ENCODE results near the gene RTN4RL1.
"Not testable (repeated sequence)": the region's sequence is repeated elsewhere in the genome, so short reads cannot be mapped to it uniquely, and the experiment has no call there.

Gene RTN4RL1

GRCh38 chr17:1997927-1998742, 27.0 kb downstream of the RTN4RL1 start:
- no peak for DNase-seq

DNA sequence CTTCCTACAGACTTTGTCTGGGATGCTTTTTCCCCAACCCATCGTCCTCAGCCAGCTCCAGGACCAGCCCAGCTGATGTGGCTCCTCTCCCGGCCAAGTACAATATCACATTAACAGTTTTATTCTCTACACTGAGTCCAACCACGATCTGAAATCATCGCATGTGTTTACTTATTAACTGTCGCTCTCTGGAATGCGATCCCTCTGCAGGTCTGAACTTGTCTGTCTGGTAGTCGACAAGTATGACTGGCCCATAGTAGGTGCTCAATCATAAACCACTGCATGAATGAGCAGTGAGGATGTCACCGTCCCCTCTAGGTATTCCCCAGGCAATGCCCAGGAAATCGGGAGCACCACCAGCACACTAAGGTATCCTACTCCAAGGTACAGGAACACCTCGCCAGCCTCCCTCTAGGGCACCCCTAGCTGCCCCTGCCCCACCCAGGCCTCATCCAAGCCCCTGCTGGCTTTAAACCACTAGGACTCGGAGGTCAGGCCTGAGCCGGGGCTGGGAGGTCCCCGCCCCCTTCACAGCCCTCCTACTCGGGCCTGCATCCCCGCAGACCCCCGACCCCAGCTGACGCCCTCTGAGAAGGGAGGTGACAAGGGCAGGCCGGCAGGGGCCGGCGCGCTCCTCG, 27.7 kb downstream of the RTN4RL1 start:
- no peak for DNase-seq

DNA sequence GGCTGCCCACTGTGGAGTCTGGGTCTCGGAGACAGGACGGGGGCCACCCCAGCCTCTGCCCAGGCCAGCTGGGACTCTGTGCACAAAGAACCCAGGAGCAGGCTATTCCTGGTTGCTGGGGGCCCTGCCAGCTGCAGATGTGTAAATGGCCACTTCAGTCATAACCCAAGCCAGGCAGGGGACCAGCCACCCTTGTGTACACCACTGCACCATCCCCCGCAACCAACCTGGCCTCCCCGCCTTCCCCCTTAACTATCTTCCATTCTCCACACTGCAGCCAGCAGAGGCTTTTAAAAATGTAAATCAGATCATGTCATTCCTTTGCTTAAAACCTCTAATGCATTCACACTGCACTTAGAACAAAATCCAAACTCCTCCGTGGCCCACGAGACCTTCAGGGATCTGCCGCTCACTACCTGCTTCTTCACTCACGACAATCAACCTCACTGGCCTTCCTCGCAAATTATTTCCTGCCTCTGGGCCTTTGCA, 28.3 kb downstream of the RTN4RL1 start:
- no peak for DNase-seq

DNA sequence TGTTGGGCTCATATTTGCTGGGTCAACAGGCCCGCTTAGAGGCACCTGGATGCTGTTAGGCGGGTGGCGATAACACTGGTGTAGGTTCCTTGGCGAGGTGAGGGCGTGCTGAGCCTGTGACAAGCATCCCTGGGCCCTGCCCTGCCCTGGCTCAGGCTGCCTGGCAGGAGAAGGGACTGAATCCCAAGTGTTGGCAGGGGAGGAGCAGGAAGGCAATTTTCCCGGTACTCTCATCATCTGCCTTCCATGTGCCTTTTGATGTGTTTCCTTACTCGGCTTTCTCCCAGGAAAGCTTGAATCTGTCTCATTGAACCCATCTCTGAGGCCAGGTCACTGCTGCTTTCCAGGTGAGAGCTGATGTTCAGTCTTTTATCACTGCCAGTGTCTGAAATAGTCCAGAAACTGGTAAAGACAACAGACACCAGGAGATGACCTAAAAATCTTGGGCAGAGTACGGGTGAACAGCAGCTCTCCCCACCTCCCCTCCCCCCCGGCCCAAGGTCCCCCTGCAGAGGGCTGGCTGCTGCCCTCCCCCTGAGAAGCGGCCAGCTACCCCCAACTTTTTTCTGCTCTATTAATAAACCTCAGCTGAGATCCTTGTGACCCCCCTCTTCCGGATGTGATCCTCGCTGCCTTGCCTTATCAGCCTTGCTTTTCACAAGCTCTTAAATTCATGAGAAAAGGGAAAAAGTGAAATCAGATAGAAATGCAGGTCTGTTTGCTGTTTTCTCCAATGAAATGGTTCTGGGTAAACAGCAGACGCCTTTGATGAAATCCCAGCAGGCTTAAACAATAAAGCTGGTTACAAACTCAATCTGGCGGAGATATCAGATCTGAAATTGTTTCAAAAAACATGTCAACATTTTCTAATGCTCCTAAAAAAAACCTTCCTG, 29.0 kb downstream of the RTN4RL1 start:
- no peak for DNase-seq

- DNase-seq = no peak
Measured at GRCh38 chr17:1995321-1995892, 29.7 kb downstream of the RTN4RL1 start.

DNA sequence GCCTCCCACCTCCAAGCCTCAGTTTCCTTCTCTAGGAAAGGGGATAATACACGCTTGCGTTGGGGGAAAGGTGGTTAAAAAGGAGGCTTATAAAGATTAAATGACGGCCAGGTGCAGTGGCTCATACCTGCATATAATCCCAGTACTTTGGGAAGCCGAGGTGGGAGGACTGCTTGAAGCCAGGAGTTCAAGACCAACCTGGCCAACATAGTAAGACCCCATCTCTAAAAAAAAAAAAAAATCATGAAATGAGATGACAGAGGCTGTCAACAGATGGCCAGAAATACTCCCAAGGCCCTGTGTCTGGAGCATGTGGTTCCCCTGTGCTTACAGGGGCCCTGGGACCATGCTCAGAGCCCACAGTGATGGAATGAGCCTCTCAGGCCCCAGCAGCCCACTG, 30.4 kb downstream of the RTN4RL1 start:
- DNase-seq = no peak

GRCh38 chr17:1992541-1992940, 32.6 kb downstream of the RTN4RL1 start:
- no peak for DNase-seq

- DNase-seq = no peak
Measured at GRCh38 chr17:1989135-1989534, 36.0 kb downstream of the RTN4RL1 start.

GRCh38 chr17:1986783-1987451, 38.2 kb downstream of the RTN4RL1 start:
- no peak for DNase-seq

DNA sequence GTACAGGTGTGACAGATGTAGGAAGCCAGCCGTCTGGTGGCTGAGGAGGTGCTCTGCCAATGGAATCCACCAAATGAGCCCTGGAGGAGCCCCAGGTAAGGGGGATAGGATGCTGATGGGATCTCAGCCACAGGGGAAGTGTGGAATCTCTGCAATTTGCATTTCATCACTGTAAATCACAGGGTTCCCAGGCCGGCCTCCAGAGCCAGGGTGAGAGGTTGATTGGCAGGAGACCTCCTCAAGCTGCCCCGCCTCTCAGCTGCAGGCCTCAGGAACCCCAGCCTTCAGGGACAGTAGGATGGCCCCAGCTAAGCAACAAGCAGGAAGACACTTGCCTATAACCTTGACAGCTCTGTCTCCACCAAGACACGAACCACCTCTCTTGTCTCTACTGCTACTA, 39.4 kb downstream of the RTN4RL1 start:
- DNase-seq = no peak

- no peak for DNase-seq
Measured at GRCh38 chr17:1985093-1985492, 40.0 kb downstream of the RTN4RL1 start.

DNA sequence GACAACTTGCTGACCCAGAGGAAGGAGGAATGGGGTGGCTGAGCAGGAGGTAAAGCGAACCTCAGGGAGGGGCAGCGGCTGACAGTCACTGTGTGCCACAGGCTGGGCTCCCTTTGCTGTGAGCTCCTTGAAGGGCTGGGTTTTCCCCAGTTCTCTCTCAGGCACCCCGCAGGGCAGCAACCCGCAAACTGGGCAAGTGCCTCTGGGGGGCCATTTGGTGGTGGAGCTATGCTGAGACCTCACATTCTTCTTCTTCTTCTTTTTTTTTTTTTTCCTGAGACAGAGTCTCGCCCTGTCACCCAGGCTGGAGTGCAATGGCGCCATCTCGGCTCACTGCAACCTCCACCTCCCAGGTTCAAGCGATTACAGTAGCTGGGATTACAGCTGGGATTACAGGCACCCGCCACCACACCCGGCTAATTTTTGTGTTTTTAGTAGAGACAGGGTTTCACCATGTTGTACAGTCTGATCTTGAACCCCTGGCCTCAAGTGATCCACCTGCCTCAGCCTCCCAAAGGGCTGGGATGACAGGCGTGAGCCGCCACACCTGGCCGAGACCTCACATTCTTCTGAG, 42.3 kb downstream of the RTN4RL1 start:
- DNase-seq = not testable (repeated sequence)

GRCh38 chr17:1980665-1981250, 44.4 kb downstream of the RTN4RL1 start:
- DNase-seq = no peak

GRCh38 chr17:1979182-1979985, 45.8 kb downstream of the RTN4RL1 start:
- no peak for DNase-seq

DNA sequence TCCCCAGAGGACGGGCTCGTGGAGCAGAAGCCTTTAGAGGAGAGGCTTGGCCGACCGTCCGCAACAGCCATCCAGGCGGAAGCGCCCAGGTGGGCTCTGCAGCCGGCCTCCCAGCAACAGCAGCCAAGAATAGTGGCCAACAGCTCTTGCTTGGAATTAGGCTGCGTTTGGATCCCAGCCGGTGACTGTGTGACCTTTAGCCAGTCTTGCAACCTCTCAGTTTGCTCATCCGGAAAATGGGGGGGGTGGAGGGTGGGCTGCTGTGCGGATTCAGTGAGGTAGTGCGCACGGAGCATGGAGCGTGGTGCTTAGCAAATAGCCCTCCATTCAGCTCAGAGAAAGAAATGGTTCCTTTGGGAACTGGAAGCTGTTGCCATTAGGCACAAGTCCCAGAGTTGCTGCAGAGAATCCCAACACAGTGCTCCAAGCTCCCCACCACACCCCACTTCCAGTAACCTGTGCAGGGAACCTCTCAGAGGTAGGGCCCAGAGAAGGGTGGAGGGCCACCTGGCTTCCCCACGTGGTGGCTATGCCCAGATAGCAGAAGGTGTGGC, 46.7 kb downstream of the RTN4RL1 start:
- no peak for DNase-seq

DNA sequence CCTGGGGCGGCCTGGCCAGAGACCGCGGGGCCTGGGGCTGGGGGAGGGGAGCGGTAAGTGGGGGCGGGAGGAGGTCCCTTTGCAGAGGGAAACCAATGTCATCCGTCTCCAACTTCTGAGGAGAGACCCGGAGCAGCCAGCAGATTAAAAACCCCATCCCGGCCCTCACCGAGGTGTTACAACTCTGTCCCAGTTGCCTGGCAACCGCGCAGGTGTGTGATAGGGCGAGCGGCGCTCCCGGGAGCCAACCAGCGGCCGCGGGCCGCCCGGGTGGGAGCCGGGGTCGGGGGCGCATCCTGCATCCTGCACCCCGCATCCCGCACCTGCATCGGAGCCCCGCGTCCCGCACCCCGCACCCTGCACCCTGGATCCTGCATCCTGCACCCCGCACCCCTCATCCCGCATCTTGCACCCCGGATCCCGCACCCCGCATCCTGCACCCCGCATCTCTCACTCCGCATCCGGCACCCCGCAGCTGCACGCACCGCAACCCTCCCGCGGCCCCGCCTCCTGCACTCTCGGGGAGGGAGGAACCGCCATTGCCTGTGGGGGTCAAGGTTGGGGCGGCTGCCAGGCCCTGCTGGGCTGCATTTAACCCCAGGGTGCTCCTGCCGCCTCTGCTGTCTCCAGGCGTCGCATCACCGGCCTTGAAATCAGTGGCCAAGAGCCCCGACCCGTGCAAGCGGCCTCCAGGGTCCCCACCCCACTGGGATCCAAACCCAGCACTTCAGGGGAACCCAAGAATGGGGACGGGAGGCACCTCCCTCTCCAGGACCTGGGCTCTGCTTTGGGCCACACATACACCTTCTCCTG, 47.3 kb downstream of the RTN4RL1 start:
- DNase-seq = no peak

DNA sequence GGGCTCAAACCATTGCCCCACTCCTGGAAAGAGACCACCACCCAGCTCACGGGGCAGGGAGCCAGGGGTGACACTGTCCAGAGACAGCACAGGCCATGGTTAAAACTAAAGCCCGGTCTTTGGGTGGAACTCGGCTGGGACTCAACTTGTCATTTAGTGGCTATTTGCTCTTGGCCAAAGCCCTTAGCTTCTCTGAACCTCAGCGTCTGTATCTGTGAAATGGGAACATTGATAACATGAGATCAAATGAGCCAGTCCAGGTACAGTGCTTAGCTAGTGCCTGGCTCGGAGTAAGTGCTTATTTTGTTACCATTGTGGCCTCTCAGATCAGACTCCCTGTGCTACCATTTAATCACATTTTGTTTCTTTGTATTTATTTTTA, 48.5 kb downstream of the RTN4RL1 start:
- DNase-seq = no peak

DNA sequence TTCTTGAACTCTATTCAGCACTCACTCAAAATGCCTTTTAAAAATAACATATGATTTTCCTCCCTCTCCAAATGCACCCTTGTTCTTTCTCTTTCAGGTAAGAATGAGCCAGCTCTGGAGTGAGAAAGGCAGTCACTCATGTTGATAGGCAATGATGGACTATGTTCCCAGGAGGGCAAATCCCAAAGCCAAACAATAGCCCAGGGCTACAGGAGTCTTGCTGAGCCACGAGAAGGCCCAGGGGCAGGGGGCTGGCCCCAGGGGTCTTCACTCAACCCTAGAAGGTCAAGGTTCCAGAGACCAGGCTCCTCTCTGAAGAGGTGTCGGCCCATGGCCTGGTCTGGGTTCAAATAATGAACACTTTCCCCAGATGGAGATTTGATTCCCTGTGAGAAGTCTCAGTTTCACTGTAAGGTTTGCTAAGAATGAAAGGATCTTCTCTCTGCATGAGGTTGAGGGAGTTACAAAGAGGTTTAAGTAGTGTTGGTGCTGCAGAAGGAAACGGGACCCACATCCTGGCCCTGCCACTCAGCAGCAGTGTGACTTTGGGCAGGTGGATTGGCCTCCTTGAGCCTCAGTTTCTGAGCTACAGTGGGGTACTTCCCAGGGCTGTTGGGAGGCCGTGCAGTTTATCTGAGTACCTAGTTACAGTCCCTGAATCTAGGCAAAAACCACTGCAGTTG, 49.0 kb downstream of the RTN4RL1 start:
- no peak for DNase-seq

GRCh38 chr17:1975573-1975972, 49.6 kb downstream of the RTN4RL1 start:
- DNase-seq = no peak
